Middle frontal gyrus (tissue), 1 donor: ENCODE results near the gene MTOR.
"Not testable (repeated sequence)": the region's sequence is repeated elsewhere in the genome, so short reads cannot be mapped to it uniquely, and the experiment has no call there.

ENCODE experiments used
- DNase-seq: peaks from one replicate; pipeline ENCODE4 v3.0.0-alpha.2; 2015; ENCODE audit warnings: low spot score; ENCODE audit errors: extremely low spot score

The MTOR gene

GRCh38 chr1:11280719-11281376, 18.5 kb upstream of the MTOR start:
- DNase-seq, result no peak

- DNase-seq, result no peak
These were observed 17.3 kb upstream of the MTOR start for GRCh38 chr1:11279630-11280029.

- no peak for DNase-seq
These were observed 16.8 kb upstream of the MTOR start for GRCh38 chr1:11279152-11279551.

GRCh38 chr1:11273595-11274234, 11.4 kb upstream of the MTOR start:
- no peak for DNase-seq

- peak; percentile 37 for DNase-seq
These were observed 10.7 kb upstream of the MTOR start, which contains the start of gene UBIAD1 for GRCh38 chr1:11272832-11273594. UBIAD1 (plus strand) TSS chr1:11273198; CDS start chr1:11273532, 334 bp downstream.

GRCh38 chr1:11272544-11272831, 10.1 kb upstream of the MTOR start:
- DNase-seq, result no peak

GRCh38 chr1:11267350-11268337, 5.3 kb upstream of the MTOR start:
- not testable (repeated sequence) for DNase-seq

- DNase-seq, result no peak
These were observed 4.1 kb upstream of the MTOR start for GRCh38 chr1:11266268-11267074.

GRCh38 chr1:11256299-11256698, 6.1 kb downstream of the MTOR start:
- no peak for DNase-seq

GRCh38 chr1:11253226-11253625, 9.1 kb downstream of the MTOR start:
- DNase-seq, result no peak

GRCh38 chr1:11252538-11252937, 9.8 kb downstream of the MTOR start:
- no peak for DNase-seq

- DNase-seq, result no peak
These were observed 14.2 kb downstream of the MTOR start for GRCh38 chr1:11248169-11248568.

- DNase-seq, result no peak
These were observed 16.2 kb downstream of the MTOR start for GRCh38 chr1:11245904-11246719.

GRCh38 chr1:11245248-11245647, 17.1 kb downstream of the MTOR start:
- DNase-seq, result no peak

GRCh38 chr1:11238311-11238710, 24.0 kb downstream of the MTOR start:
- no peak for DNase-seq

GRCh38 chr1:11237356-11237755, 25.0 kb downstream of the MTOR start:
- DNase-seq, result no peak

- DNase-seq, result no peak
These were observed 29.1 kb downstream of the MTOR start for GRCh38 chr1:11233208-11233607.

GRCh38 chr1:11229203-11229602, 33.1 kb downstream of the MTOR start:
- no peak for DNase-seq
